Inferior parietal cortex (tissue), 1 donor: ENCODE measurements around the gene PTOV1.

Experiments
- DNase-seq: peaks from one replicate; pipeline ENCODE4 v3.0.0-alpha.2; 2016; ENCODE audit errors: extremely low spot score

The PTOV1 gene

GRCh38 chr19:49858088-49858985 is 7.4 kb downstream of the PTOV1 start:
- DNase-seq = no peak

GRCh38 chr19:49859682-49860335 is 8.8 kb downstream of the PTOV1 start:
- DNase-seq = no peak

DNA sequence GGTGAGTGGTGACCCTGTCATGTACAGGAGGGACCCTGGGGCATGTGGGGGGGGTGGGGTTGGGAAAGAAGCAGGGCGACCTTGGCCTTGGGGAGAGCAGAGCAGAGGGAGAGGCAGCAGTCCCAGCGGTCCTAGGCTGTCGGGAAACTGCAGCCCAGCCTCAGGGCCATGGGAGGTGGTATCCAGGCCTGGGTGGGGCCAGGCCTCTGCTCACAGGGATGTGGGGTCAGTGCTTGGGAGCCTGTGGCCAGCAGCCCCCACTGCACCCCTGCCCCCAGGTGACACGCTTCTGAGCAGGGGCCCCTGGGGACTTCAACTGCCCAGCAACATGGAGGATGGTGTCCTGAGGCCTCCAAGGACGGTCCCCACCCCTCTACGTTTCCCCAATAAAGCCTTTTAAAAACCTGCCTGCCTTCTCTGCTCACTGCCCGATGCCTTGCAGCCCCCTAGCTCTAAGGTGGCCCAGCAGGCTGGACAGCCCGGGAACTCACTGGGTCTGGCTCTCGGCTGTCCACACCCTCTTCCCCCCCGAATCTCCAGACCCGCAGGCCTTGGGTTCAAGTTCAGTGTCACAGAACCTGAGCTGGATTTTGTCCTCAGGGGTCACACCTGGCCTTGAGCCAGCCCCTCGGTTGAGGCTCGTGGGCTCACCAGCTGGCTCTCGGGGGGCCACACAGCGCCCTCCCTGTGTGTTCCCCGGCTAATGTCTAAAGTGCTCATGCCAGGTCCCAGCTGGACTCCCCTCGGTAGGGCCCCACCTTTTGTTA is 9.6 kb downstream of the PTOV1 start:
- no peak for DNase-seq

GRCh38 chr19:49861107-49861506 is 10.1 kb downstream of the PTOV1 start:
- DNase-seq = no peak

GRCh38 chr19:49861541-49862378 is 10.8 kb downstream of the PTOV1 start:
- no peak for DNase-seq

- no peak for DNase-seq
Observed at GRCh38 chr19:49862391-49863253, 11.7 kb downstream of the PTOV1 start.

GRCh38 chr19:49863254-49863934 is 12.4 kb downstream of the PTOV1 start:
- no peak for DNase-seq

DNA sequence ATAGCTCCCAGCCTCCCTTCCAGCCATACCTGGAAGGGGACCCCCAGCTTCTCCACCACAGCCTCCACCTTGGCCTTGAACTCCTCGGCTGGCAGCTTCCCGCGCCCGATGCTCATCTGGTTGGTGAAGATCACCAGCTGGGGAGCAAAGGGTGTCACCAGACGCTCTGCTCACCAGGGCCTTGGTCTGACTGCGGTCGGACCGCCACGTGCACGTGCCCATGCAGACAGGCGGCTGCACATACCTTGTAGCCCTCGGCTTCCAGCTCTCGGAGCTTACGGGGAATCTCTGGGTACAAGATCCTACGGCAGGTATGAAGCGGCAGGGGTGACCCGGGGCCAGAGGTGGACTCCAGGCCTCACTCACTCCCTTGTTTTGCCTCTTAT is 13.0 kb downstream of the PTOV1 start:
- DNase-seq = no peak

- DNase-seq = no peak
Observed at GRCh38 chr19:49864890-49865289, 13.9 kb downstream of the PTOV1 start.

DNA sequence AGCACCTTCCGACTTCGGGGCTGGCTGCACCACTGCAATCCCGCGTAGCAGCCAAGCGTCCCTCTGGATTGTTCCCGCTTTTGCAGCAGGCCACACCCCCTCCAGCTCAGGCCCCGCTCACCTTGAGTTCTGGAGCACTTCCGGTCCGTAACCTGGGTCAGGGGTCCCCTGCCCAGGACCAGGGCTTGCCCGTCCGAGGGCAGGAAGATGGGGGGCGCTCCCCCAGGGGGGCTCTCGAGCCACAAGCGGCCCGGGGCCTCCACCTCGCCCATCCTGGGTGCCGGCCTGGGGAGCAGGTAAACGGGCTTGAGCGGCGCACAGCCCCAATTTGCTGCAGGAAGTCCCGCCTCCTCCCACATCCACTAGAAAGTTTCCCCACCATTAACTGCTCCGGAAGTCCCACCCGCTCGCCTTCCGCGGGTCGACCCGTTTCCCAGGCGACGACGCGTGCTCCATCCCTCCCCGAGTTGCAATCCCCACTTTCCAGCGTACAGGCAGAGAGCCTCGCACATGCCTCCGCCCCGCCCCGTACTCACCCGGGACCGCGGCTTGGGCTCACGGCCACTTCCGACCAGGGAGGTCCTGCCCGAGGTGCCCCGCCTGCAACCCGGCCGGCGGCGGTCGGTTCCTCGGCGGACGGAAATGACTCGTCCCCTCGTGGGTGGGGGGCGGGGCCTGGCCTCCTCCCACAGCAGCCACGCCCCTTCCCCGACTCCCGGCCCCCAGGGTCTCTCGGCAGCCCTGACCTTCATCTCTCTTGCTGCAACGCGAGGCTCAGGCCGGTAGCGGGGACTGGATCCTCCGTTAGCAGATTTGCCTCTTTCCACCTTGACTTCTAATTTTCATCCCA is 16.2 kb downstream of the PTOV1 start, which contains the start of gene PNKP:
PNKP (minus strand) TSS at position 644 of the 850 bp plus-strand sequence; CDS start at position 272, 372 bp downstream.
- DNase-seq = peak; percentile 89

DNA sequence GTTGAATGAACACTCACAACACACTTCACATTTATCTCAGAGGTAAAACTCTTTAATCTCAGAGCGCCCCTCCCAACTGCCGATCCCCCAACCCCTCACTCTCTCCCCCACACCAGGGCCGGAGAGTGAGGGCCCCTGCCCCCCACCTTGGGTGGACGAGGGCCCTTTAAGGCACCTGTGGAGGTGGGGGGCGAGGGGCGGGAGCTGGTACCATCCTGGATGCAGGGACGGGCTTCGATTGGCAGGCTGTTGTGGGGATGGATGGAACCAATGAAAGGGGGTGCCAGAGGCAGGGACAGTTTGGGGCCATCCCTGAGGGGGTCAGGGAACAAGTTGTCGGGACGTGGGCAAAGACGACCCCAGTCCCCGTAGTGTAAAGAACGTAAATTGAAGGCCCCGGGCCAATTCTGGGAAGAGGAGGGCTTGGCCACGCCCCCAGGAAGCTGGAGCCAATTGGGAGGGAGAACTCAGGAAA is 18.1 kb downstream of the PTOV1 start:
- DNase-seq = no peak

DNA sequence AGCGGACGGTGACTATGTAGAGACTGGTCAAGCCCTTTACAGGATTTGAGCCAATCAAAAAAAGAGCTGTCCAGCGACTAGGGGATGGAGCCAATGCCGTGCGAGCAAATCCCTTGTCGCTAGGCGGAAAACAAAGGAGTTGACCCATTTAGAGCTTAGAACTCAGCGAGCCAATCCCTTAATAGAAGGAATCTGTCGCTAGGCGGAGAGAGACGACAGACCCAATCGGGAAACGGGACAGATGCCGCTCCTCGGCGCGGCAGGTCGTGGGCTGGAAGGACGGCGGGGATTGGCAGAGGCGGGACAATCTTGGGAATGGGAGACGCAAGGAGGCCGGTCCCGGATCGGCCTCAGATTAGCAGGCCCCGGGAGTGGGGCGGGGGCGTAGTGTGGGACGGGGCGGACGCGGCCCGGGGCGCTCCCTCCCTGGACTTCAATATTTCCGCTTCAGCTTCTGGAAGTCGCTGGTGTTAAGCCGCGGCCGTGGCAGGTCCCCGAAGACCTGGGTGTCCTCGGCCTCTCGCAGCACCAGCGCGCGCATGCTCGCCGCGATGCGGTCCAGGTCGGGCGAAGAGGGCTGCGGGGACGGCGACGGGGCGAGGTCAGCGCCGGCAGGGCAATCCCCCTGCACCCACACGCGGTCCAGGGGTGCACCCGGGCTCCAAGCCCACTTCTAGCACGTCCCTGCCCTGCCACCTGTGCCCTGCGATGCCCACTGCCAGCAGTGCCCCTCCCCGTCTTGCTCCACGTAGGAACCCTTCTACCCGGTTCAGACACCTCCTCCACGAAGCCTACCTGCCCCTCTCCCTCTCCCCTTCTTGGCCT is 18.7 kb downstream of the PTOV1 start:
- peak; percentile 100 for DNase-seq

GRCh38 chr19:49870309-49870901 is 19.4 kb downstream of the PTOV1 start:
- no peak for DNase-seq

DNA sequence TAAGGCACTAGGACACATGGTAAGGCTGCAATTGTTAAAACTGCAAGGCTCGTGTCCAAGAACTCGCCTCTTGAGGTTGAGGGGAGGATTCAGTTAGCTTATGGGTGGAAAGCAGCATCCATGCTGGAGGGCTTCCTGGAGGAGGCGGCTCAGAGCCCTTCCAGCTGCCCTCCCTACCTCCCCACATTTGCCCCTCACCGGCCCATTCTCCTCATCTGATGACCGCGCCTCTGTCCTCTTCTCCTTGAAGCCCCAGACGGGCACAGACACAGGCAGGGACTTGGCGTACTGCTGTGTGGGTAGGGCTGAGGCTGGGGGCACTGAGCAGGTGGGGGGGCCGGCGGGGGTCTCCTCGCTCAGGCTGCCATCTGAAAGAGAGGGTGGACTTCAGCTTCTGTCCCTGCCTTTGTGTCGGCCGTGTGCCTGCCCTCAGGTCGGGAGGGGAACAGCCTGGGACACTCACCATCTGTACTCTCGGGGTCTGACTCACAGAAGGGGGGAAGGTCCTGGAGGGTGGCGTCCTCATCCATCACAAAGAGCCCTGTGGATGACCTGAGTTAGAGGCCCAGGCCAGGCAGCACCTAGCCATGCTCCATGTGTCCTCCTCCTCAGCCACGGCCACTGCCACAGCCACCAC is 20.5 kb downstream of the PTOV1 start:
- no peak for DNase-seq

- no peak for DNase-seq
Observed at GRCh38 chr19:49872245-49873128, 21.5 kb downstream of the PTOV1 start.

DNA sequence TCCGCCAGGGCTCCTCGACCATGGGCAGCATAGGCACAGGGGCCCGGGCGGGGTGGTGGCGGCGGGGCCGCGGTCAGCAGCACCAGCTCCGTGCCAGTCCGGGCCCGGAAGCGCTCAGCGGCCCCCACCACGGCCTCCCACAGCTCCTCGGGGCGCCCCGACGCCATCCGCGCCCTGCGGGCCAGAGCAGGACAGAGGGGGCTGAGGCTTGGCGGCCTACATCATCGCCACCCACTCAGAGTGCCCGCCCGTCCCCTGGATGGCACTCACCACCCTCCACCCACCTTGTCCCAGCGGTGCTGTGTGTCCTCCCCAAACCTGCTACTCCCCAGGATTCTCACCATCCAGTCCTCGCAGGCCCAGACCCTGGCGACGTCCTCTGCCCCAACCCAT is 22.2 kb downstream of the PTOV1 start:
- no peak for DNase-seq
